DMS53 (cell line): Measurements from ENCODE around the gene SLC15A5.
A peak's percentile ranks its signal among the peaks of the same experiment; 100 is the strongest.

ENCODE experiments used
- DNase-seq: peaks from one replicate; lab custom pipeline; 2025; lab: John Stamatoyannopoulos, UW

The SLC15A5 gene

DNA sequence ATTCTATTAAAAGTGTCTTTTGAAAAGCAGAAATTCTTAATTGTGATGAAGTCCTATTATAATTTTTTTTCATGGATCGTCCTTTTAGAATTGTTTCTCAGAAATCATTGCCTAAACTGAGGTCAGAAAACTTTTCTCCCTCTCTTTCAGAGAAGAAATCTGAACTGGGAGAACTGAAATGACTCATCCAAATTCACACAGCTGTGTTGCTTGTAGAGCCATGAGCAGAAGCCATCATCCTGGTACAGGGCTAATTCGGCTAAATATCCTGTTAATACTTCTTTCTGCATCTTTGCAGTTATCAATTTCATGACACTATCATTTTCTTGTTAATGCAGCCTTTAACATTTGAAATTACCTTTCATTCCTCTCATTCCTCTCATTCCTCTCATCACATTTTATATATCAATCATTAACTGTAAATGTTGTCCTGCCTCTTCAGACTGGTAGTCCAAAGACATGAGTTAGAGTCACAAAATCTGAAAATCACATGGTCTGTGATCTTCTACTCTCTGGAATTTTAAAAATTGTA, 15.5 kb downstream of the SLC15A5 start:
- DNase-seq = no peak

DNA sequence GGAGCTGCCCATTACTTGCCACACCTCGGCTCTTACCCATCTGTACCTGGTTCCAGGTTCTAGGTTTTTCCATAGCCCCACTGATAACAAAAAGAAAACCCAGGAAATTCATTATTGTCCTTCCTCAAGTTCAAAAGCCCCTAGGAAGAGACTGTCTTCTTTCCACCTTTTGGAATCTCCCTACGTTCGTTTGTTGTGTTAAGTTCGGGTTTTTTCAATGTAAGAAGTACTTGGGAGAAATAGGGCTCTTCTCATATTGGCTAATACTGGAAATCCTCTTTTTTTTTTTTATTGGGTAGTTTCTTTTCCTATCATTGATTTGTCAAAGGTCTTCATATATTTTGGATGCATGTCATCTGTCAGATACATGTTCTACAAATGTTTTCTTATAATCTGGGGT, 17.3 kb downstream of the SLC15A5 start:
- DNase-seq = no peak

- no peak for DNase-seq
Observed at GRCh38 chr12:16258963-16259362, 18.5 kb downstream of the SLC15A5 start.

GRCh38 chr12:16246264-16246663, 31.2 kb downstream of the SLC15A5 start:
- DNase-seq = no peak

DNA sequence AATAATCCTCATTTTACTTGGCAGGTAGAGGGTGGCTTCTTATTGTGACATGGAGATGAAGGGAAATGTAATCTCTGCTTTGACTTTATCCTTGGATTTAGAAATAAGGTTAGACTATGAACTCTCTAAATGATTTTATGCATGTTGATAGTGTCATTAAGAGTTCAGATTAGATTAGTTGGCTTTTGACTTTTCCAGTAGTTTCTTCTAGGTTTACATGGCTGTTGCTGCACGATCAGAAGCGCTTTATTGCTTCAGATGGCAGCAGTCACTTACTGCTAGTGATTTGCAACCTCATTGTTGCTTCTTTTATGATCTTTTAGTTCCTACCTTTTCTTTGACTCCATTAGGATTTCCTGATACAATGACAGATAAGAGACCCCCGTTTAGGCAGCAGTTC, 32.3 kb downstream of the SLC15A5 start:
- no peak for DNase-seq

DNA sequence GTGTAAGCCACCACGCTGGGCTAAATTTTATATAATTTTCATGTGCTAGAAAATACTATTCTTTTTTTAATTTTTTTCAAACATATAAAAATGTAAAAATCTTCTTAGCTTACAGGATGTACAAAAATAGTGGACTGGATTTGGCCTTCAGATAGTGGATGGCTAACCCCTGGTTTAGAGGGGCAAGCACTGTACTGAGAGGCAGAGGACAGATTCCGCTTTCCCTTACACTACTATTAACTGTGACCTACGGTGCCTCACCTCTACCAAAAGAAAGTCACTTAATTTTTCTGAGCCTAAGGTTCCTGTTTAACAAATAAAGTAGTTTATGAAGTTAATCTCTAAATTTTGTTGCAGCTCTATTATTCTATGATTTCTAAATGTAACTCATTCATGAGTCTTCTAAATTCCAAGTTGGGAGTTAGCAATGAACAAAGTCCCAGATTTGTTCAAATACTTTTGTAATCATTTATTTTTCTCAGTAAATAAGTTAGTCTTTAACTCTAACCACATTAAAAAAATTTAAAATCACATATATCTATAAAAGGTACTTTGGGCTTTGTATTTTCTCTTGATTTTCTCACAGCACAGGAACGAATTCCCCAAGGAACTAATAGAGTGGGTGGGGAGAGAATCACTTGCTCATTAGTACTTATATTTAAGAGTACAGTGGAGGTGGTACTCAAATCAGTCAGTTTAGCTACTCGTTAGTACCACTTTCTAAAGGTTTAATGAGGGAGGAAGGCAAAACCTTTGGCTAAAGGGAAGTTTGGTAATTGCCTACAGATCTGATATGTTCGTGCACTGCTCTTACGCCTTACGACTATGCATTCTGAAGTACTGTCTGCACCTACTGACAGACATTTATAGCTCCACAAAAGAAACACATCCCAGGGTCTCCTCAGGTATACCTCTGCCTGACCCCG, 33.7 kb downstream of the SLC15A5 start:
- DNase-seq = no peak

GRCh38 chr12:16241346-16241745, 36.1 kb downstream of the SLC15A5 start:
- no peak for DNase-seq

- DNase-seq = no peak
Observed at GRCh38 chr12:16238661-16239060, 38.8 kb downstream of the SLC15A5 start.

DNA sequence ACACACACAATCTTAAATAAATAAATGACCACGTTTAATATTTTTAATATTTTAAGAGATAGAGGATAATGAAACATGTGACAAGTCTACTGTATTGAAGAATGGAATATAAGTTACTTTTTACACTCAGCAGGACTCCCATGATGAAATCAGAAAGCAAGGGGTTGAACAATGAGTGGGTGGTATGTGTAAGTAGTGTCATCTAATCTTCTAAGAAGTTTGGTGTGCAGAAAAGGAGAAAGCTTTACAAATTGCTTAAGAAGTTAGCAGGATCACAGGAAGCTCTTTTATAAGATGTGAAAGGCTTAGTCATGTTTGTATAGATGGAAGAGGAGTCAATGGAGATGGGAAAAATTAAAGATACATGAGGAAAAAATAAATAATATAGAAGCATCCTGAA, 47.8 kb downstream of the SLC15A5 start:
- DNase-seq = no peak

DNA sequence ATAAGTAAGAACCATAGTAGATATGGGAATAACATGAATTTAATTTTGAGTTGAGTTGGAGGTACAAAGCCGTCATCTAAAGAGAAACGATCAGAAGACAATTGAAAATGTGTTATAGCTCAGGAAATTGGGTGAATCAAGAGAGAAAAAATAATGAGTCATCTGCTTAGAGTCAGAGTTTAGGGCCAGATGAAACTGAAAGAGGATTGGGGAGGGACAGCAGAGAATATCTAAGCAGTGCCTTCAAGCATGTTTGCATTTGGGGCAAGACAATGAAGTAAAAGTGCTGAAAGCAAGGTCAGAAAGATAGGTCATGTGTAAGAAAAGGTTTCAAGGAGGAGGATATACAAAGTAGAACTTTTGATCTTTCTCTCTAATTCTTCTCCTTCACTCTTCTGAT, 49.4 kb downstream of the SLC15A5 start:
- DNase-seq = peak; percentile 17

DNA sequence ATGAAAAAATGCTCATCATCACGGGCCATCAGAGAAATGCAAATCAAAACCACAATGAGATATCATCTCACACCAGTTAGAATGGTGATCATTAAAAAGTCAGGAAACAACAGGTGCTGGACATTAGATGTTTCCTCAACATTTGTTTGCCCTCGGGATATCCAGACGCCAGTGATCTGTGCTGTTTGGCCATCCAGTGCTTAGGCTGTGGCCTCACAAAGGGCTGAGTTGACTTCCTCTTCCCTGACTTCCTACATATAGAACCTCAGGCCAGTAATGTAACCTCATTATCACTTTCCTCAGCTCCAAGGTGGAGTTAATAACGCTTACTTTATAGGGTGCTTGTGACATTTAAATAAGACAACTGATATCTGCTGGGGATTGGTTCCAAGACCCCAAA, 51.8 kb downstream of the SLC15A5 start:
- DNase-seq = peak; percentile 26

- no peak for DNase-seq
Observed at GRCh38 chr12:16224196-16224595, 53.3 kb downstream of the SLC15A5 start.

DNA sequence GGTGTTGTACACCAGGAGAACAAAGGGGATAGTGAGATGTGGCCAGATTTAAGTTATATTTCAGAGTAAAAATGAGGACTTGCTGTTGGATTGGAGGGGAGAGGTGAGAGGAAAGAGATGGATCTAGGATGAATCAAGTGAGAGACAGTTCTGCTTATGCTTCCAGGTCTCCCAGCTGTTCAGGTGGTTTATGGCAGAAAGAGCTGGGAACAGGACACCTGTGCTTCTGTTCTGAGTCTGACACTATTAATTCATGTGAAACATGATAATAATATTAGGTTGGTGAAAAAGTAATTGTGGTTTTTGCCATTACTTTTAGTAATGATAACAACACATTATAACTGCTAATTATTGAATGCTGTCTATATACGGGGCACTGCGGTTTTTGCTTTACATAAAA, 55.7 kb downstream of the SLC15A5 start:
- DNase-seq = no peak

DNA sequence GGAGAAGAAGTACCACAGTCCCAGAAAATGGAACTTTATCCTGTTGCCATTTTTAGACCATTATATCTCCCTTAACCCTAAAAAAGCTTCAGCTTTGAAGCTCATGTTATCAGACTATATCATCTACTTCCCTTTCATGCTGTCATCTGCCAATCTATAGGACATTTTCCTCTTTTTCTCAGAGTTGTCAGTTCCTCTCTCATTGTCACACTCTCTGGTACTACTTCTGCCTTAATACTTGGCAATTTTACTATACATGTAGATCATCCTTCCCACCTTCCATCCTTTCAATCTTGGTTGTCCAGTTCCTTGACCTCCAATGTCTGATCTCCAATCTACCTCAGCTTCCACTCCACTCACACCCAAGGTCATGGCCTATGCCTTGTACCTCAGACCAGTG, 57.4 kb downstream of the SLC15A5 start:
- no peak for DNase-seq

- peak; percentile 78 for DNase-seq
Observed at GRCh38 chr12:16218934-16219751, 58.3 kb downstream of the SLC15A5 start.

DNA sequence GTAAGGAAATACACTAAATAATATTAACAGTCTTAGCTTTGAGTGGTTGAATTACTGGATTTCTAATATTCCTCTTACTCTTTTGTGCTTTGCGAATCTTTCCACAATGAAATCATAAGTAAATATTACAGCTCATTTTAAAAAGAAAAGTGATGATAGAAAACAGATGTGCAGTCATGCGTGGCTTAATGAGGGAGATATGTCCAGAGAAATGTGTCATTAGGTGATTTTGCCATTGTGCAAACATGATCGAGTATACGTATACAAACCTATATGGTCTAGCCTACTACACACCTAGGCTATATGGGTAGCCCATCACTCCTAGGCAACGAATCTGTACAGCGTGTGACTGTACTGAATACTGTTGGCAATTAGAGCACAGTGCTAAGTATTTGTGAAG, 59.3 kb downstream of the SLC15A5 start:
- DNase-seq = peak; percentile 44

- no peak for DNase-seq
Observed at GRCh38 chr12:16211731-16212130, 65.8 kb downstream of the SLC15A5 start.

DNA sequence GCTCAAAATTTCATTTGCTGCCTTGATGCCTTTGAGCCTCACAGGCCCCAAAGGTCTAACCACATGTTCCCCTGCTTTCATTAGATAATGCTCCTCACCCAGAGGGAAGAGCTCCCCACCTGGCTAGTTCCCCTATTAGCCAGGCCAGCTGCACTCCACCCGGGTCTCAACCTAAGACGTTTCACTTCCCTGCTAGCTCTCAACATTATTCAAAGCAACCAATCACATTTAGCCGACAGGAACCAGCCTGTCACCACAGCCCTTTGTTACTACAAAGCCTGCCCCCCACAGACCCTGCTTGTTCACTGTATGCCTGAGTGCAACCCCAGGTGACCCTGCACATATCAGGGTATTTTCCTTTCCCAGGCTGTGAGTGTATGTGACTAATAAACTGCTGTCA, 78.6 kb downstream of the SLC15A5 start:
- no peak for DNase-seq

GRCh38 chr12:16197600-16197999, 79.9 kb downstream of the SLC15A5 start:
- no peak for DNase-seq

DNA sequence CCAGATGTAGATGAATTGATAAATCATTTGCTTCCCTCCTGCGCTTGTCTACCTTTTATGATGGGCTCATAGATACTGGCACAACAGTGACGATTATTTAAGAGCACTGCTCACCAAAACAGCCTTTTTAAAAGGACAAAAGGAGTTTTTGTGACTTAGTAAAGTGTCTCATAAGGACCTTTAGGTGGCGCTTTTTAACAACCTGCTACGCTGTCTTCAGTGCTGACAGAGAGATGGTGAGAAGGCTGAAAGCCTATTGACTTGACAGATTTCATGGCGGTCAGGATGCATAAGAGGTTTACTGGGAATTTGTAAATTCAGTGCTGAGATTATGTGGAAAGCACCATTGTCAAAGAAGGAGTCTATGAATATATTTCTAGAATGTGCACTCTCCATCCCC, 87.6 kb downstream of the SLC15A5 start:
- DNase-seq = no peak

GRCh38 chr12:16187660-16188059, 89.8 kb downstream of the SLC15A5 start:
- no peak for DNase-seq

DNA sequence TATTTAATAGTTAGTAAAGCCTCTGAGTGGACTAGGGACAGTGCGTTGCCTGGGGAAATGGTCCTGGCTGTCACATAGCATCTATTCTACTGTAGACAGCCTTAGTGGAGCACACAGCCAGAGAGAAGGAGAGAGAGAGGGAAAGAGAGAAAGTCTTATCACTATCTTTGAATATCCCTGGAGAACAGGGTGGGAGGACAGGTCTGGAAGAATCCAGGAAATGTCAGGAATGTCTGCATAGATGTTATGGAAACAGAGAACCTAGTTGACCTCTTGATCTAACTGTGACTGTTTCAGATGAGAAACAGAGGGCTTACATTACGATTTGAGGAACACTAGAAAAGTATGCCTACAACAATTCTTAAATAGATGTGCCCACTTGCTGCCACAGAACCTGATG, 92.8 kb downstream of the SLC15A5 start:
- no peak for DNase-seq

- DNase-seq = no peak
Observed at GRCh38 chr12:16183541-16183940, 93.9 kb downstream of the SLC15A5 start.
